Gastrocnemius medialis (tissue), 4 donors: ENCODE measurements around the gene VPS54.

Experiments
- POLR2A ChIP-seq, 2 donors: fragments of 450-650 bp; IDR thresholded peaks; one replicate each; pipeline ENCODE4 v1.6.1; 2017; ENCODE audit warnings: antibody characterized with exemption in 2 of 2, mild to moderate bottlenecking in 2 of 2, moderate library complexity in 2 of 2
- TF ChIP-seq, protein P1 (sequence below), 5 experiments: fragments of 450-650 bp in 3 of 5; fragments of 200-600 bp in 2 of 5; sonication (generic) in 2 of 5; IDR thresholded peaks in 4 of 5; conservative IDR thresholded peaks in 1 of 5; 1 replicate in 4 of 5; 2 replicates in 1 of 5; pipeline ENCODE4 v1.5.1; 2016 to 2019; ENCODE audit warnings: antibody characterized with exemption in 5 of 5, mild to moderate bottlenecking in 3 of 5, moderate library complexity in 3 of 5

DNA sequence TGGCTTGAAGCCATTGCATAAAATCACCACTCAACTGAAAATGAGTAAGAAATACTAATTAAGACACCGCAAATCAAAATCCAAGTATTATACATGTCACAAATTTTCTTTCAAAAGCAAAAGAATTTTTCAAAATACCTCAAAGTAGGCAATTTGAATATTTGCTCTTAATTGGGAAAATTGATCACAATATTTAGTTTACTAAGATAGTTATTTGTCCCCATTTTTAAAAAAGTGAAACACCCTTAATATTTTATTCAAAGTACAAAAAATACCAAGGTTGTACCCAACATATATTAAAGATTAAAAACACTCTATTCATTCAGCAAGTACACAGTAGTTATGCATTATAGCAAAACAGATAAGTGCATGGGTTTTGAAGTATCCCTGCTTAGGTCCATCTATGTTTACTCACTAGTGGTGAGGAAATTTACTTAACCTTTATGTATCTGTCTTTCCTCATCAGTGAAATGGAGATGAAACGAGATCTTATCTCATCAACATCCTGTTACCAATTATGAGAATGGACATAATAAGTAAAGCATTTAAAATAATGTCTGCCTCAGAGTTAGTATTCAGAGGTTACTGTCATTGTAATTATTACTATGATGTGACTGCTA is 35.1 kb downstream of the VPS54 start:
- TF ChIP-seq, protein P1, sequence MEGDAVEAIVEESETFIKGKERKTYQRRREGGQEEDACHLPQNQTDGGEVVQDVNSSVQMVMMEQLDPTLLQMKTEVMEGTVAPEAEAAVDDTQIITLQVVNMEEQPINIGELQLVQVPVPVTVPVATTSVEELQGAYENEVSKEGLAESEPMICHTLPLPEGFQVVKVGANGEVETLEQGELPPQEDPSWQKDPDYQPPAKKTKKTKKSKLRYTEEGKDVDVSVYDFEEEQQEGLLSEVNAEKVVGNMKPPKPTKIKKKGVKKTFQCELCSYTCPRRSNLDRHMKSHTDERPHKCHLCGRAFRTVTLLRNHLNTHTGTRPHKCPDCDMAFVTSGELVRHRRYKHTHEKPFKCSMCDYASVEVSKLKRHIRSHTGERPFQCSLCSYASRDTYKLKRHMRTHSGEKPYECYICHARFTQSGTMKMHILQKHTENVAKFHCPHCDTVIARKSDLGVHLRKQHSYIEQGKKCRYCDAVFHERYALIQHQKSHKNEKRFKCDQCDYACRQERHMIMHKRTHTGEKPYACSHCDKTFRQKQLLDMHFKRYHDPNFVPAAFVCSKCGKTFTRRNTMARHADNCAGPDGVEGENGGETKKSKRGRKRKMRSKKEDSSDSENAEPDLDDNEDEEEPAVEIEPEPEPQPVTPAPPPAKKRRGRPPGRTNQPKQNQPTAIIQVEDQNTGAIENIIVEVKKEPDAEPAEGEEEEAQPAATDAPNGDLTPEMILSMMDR (IDR thresholded peaks at IDR 0.05 in 4 of 5, conservative IDR thresholded peaks at IDR 0.05 in 1 of 5) = no peak
- no peak for TF ChIP-seq POLR2A (IDR thresholded peaks at IDR 0.05)
